HepG2 (cell line): ENCODE data around the gene OPA3. TPM values are rescaled to one million over a fixed set of nuclear protein-coding genes. Genes with fewer than 3 reads are reported as not detected.
A peak's percentile ranks its signal among the peaks of the same experiment; 100 is the strongest.

ENCODE experiments used
- ATAC-seq: fragments of 200-7000 bp; cut with Tn5 transposase; 3 replicates; pipeline ENCODE4 v1.9.1; 2020; ENCODE audit warnings: mild to moderate bottlenecking, moderate library complexity
- BruUV-seq: library from RNA; stranded (reverse); fragments of 400-500 nt; replicated peaks from 2 replicates; lab custom pipeline; 2021; lab: Mats Ljungman, UMichigan
- CTCF ChIA-PET: fragments of 300-600 bp; formaldehyde crosslinking; extraction: SDS; loops from one replicate; lab custom pipeline; 2021; ENCODE audit warnings: low total read pairs, inconsistent platforms, low intra/inter-chr PET ratio; lab: Yijun Ruan, JAX
- POLR2A ChIA-PET: fragments of 350-600 bp; sonication (Branson Sonifier 250); formaldehyde crosslinking; loops from one replicate; lab custom pipeline; 2020; ENCODE audit warnings: antibody characterized with exemption, inconsistent platforms; lab: Yijun Ruan, JAX
- DNase-seq: peaks from one replicate; pipeline ENCODE4 v3.0.0-alpha.2; 2015; ENCODE audit warnings: low spot score
- FAIRE-seq: peaks from 3 replicates; lab custom pipeline; 2011; peaks lifted over from hg19 to GRCh38; lab: Jason Lieb, UNC
- H2AFZ ChIP-seq: one replicate; pipeline ENCODE4 v1.6.1; 2011; ENCODE audit warnings: low read length, inconsistent platforms
- H3K27ac ChIP-seq: fragments of 300-600 bp; 3 replicates; pipeline ENCODE4 v1.8.0; 2011; ENCODE audit warnings: mixed run types, mild to moderate bottlenecking, mixed read lengths, low read length, inconsistent platforms; ENCODE audit not compliant: insufficient read depth; ENCODE audit errors: extremely low read length
- H3K27me3 ChIP-seq, 2 experiments: fragments of 200-600 bp in 1 of 2; 2 replicates in 1 of 2; 3 replicates in 1 of 2; pipeline versions ENCODE4 v1.6.0 to v1.8.0; 2011; ENCODE audit warnings: low read length in 2 of 2, mild to moderate bottlenecking in 2 of 2, moderate library complexity in 2 of 2, inconsistent platforms in 1 of 2; ENCODE audit not compliant: insufficient read depth in 2 of 2, control insufficient read depth in 1 of 2
- H3K36me3 ChIP-seq, 2 experiments: fragments of 200-600 bp in 1 of 2; replicated peaks in 1 of 2; 2 replicates in 1 of 2; 3 replicates in 1 of 2; pipeline versions ENCODE4 v1.5.1 to v1.8.0; 2011; ENCODE audit warnings: low read length in 2 of 2, inconsistent platforms in 1 of 2; ENCODE audit not compliant: insufficient read depth in 2 of 2, control insufficient read depth in 1 of 2
- H3K4me1 ChIP-seq: 2 replicates; pipeline ENCODE4 v1.5.1; 2012; ENCODE audit warnings: low read length, inconsistent platforms; ENCODE audit not compliant: insufficient read depth
- H3K4me2 ChIP-seq: 2 replicates; pipeline ENCODE4 v1.6.0; 2011; ENCODE audit warnings: low read depth, low read length, inconsistent platforms
- H3K4me3 ChIP-seq, 3 experiments: fragments of 200-600 bp in 1 of 3; sonication (generic), shearing (Covaris generic) in 1 of 3; replicated peaks in 1 of 3; 2 replicates each; pipeline ENCODE4 v1.5.1; 2011 to 2016; ENCODE audit warnings: low read length in 3 of 3, inconsistent platforms in 2 of 3, low read depth in 2 of 3, mild to moderate bottlenecking in 2 of 3, control low read depth in 1 of 3, mixed read lengths in 1 of 3; ENCODE audit not compliant: insufficient read depth in 1 of 3
- H3K79me2 ChIP-seq: one replicate; pipeline ENCODE4 v1.6.1; 2011; ENCODE audit warnings: low read length, inconsistent platforms; ENCODE audit not compliant: insufficient read depth
- H3K9ac ChIP-seq: 2 replicates; pipeline ENCODE4 v1.6.0; 2011; ENCODE audit warnings: mild to moderate bottlenecking, low read depth, low read length, inconsistent platforms; ENCODE audit not compliant: insufficient read depth
- H3K9me3 ChIP-seq: 2 replicates; pipeline ENCODE4 v1.5.1; 2012; ENCODE audit warnings: mild to moderate bottlenecking, low read length
- H4K20me1 ChIP-seq: 2 replicates; pipeline ENCODE4 v1.6.0; 2011; ENCODE audit warnings: inconsistent platforms, mild to moderate bottlenecking, low read length, moderate library complexity; ENCODE audit not compliant: insufficient read depth
- AHR ChIP-seq: IDR thresholded peaks from 2 replicates; pipeline ENCODE4 v1.6.1; 2018; ENCODE audit warnings: missing genetic modification reagents, missing compliant biosample characterization
- EEA1 ChIP-seq: sonication (generic); formaldehyde crosslinking; IDR thresholded peaks from 2 replicates; pipeline ENCODE4 v1.5.1; 2020; ENCODE audit warnings: mild to moderate bottlenecking, missing genetic modification reagents, borderline replicate concordance
- HMG20B ChIP-seq: conservative IDR thresholded peaks from 2 replicates; pipeline ENCODE4 v1.6.1; 2016; ENCODE audit warnings: missing genetic modification reagents, missing compliant biosample characterization
- HMGXB4 ChIP-seq, 2 experiments: sonication (generic) in 1 of 2; formaldehyde crosslinking in 1 of 2; IDR thresholded peaks; 2 replicates each; pipeline versions ENCODE4 v1.4.0 to v1.6.1; 2018 to 2020; ENCODE audit warnings: missing genetic modification reagents in 2 of 2, borderline replicate concordance in 1 of 2, low read depth in 1 of 2, mild to moderate bottlenecking in 1 of 2, missing biosample characterization in 1 of 2
- HOXD1 ChIP-seq: sonication (generic); formaldehyde crosslinking; IDR thresholded peaks from 2 replicates; pipeline ENCODE4 v1.5.0; 2020; ENCODE audit warnings: missing genetic modification reagents
- MXI1 ChIP-seq: IDR thresholded peaks from 3 replicates; pipeline ENCODE4 v1.6.1; 2012; ENCODE audit warnings: low read depth, low read length, inconsistent platforms, borderline replicate concordance
- REXO4 ChIP-seq: sonication (generic); formaldehyde crosslinking; IDR thresholded peaks from 2 replicates; pipeline ENCODE4 v1.8.0; 2022; ENCODE audit warnings: missing genetic modification reagents, mild to moderate bottlenecking, borderline replicate concordance
- RFX1 ChIP-seq: fragments of 450-650 bp; IDR thresholded peaks from 2 replicates; pipeline ENCODE4 v1.6.1; 2017
- SNAPC2 ChIP-seq: sonication (generic); formaldehyde crosslinking; IDR thresholded peaks from 2 replicates; pipeline ENCODE4 v1.8.1; 2022; ENCODE audit warnings: mild to moderate bottlenecking, missing genetic modification reagents
- SP4 ChIP-seq: sonication (generic); formaldehyde crosslinking; IDR thresholded peaks from 2 replicates; pipeline ENCODE4 v1.8.1; 2023; ENCODE audit warnings: mild to moderate bottlenecking, missing genetic modification reagents
- TAF1 ChIP-seq: sonication (generic); formaldehyde crosslinking; IDR thresholded peaks from 2 replicates; pipeline ENCODE4 v1.4.0; 2020; ENCODE audit warnings: missing genetic modification reagents
- ZBTB49 ChIP-seq: sonication (generic); formaldehyde crosslinking; IDR thresholded peaks from 2 replicates; pipeline ENCODE4 v1.4.0; 2020; ENCODE audit warnings: missing genetic modification reagents, borderline replicate concordance
- ZNF562 ChIP-seq: sonication (generic); formaldehyde crosslinking; IDR thresholded peaks from 2 replicates; pipeline ENCODE4 v1.8.0; 2022; ENCODE audit warnings: missing genetic modification reagents, borderline replicate concordance
- ZNF652 ChIP-seq: IDR thresholded peaks from 2 replicates; pipeline ENCODE4 v1.6.1; 2016; ENCODE audit warnings: low read depth, borderline replicate concordance
- ZNF816 ChIP-seq: sonication (generic); formaldehyde crosslinking; IDR thresholded peaks from 2 replicates; pipeline ENCODE4 v1.8.0; 2022; ENCODE audit warnings: missing genetic modification reagents, mild to moderate bottlenecking, borderline replicate concordance
- ZNF883 ChIP-seq: sonication (generic); formaldehyde crosslinking; IDR thresholded peaks from 2 replicates; pipeline ENCODE4 v1.5.1; 2020; ENCODE audit warnings: mild to moderate bottlenecking, missing genetic modification reagents; ENCODE audit errors: not compliant biosample characterization
- ZXDC ChIP-seq: sonication (generic); formaldehyde crosslinking; IDR thresholded peaks from 2 replicates; pipeline ENCODE4 v1.5.0; 2020; ENCODE audit warnings: mild to moderate bottlenecking, missing genetic modification reagents
- WGBS: methylation state at CpG from one replicate; pipeline ENCODE4 v1.1.6; 2017; ENCODE audit warnings: low lambda C conversion rate; 5-methylcytosine and 5-hydroxymethylcytosine counted together
- in situ Hi-C: cut with HindIII; loops from 2 replicates; pipeline ENCODE4 v1.10.0; 2017; ENCODE audit warnings: low pct_unique_long_range_greater_than_20kb; ENCODE audit not compliant: extremely low pct_ligation_motif_present
- intact Hi-C: fragments of 100-400 bp; cut with micrococcal nuclease; formaldehyde crosslinking; loops from one replicate; pipeline ENCODE4 v1.10.0; 2022; ENCODE audit not compliant: unreplicated experiment
- polyA plus RNA-seq, 8 experiments: library from polyadenylated mRNA; depleted of rRNA in 3 of 8; stranded (reverse) in 7 of 8; unstranded in 1 of 8; fragments of >200 nt; fragmentation: Illumina TruSeq in 4 of 8; extraction: Trizol in 4 of 8; gene quantifications; 2 replicates each; pipeline versions ENCODE4 v1.2.1 to v1.2.3, GENCODE V29; 2011 to 2016; ENCODE audit warnings: low read depth in 4 of 8, missing spikeins in 1 of 8, mixed read lengths in 1 of 8; ENCODE audit not compliant: insufficient read depth in 1 of 8
- total RNA-seq, 5 experiments: library from RNA; depleted of rRNA; stranded (reverse); fragments of >200 nt; fragmentation: Illumina TruSeq; extraction: Trizol; gene quantifications; 2 replicates each; pipeline ENCODE4 v1.2.3, GENCODE V29; 2016; ENCODE audit warnings: low read depth in 1 of 5

The OPA3 gene
- total and polyA plus RNA-seq, 2 of the 13 experiments (the other 11 are each of a cell fraction or from before 2014, with no cell fraction given) = 8.3 to 17.7 TPM

- in situ Hi-C loops = no loop called here
- FAIRE-seq = peak; percentile 64
- POLR2A ChIA-PET = interaction anchor here (1.1 to 1.8 kb wide), 7 partner anchors 10 to 99 kb away, joined by 3 to 8 read pairs (median 4); partner anchors contain the start of gene FOSB
- TF ChIP-seq AHR (CRISPR knock-in tag) (no peak), ZNF652 (CRISPR knock-in tag) (no peak), ZNF883 (CRISPR knock-in tag) (no peak), EEA1 (CRISPR knock-in tag) (no peak), HMG20B (CRISPR knock-in tag) (no peak), MXI1 (peak; percentile 57; the same call in 1 of the 3 replicates), ZXDC (CRISPR knock-in tag) (no peak), REXO4 (CRISPR knock-in tag) (no peak), ZNF562 (no peak), HMGXB4 (CRISPR knock-in tag; IDR thresholded peaks at IDR 0.05; ENCODE audit: borderline replicate concordance in 1 of 2, low read depth in 1 of 2) (peak; percentile 62 to 87), SNAPC2 (no peak; the same call in 1 of the 2 replicates), HOXD1 (CRISPR knock-in tag) (no peak), ZNF816 (CRISPR knock-in tag) (no peak), ZBTB49 (CRISPR knock-in tag) (no peak), RFX1 (no peak), SP4 (peak; percentile 15; the same call in 1 of the 2 replicates), TAF1 (CRISPR knock-in tag) (no peak)
Measured at GRCh38 chr19:45485305-45486077, 99.1 kb downstream of the OPA3 start.

More at GRCh38 chr19:45485305-45486077, 99.1 kb downstream of the OPA3 start:
- no TSS peak for BruUV-seq
- Histone ChIP-seq H2AFZ (peak overlapping the region; percentile 54), H3K4me1 (peaks cover 25% of the 10 kb centered on the region), H3K27ac (peak overlapping the region; percentile 36), H3K4me2 (peak overlapping the region; percentile 77), H3K9me3 (no peaks in the 10 kb centered on the region), H3K4me3 (peak overlapping the region; percentile 66 to 88 (median 76)), H3K79me2 (no peaks in the 10 kb centered on the region), H3K36me3 (no peaks in the 10 kb centered on the region), H3K27me3 (peaks cover 0 to 6% of the 10 kb centered on the region in 2 experiments; a peak in 2 of 5 replicates), H3K9ac (peak overlapping the region; percentile 51; the same call in 1 of the 2 replicates), H4K20me1 (no peaks in the 10 kb centered on the region)
- WGBS = 3% methylated on average over 19 of the region's 35 CpGs
- ATAC-seq (peak; percentile 97), DNase-seq (peak; percentile 93)
- intact Hi-C loops = loop anchor here (1.0 kb wide), 1 partner anchor 8 kb away; no protein-coding TSS in a partner anchor
- CTCF ChIA-PET = interaction anchor here (0.8 to 2.4 kb wide), 5 partner anchors 8 to 81 kb away, joined by 4 to 21 read pairs (median 12); partner anchors contain the start of gene PPP1R13L
